ENCODE data around the gene NEO1.

NEO1 gene

DNA sequence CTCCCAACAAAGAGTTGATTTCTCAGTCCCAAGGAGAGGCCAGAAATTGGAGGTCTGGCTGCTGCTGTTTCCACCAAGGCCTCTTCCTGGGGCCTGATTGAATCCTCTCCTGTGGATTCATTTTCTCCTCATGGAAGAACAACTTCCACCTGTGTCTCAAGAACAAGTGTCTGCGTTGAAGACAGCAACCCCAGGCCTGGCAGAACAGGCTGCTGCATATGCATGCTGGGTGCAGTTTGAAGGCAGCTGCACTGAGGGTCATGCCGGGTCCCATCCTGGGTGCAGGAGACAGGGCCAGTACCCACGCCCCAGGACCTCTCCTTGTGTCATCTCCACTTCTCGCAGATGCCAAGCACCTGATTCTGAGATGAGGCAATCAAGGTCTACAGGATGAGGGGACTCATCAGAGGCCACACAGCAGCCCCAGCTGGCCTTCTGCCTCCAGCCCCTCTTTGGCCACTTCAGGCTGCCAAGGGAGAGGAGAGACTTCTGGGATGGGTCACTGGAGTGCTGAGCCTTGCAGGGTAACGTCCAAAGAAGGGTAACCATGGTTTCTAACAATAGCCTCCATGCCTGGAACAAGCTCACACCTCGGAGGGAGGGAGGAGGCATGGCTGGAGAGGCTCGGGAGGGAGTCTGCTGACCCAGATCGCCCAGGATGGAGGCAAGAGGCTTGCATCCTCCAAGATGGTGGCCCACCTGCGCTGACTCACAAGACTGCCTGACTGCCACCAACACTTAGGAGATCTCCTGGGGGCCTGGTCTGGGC lies 286.5 kb downstream of the NEO1 start:
- Histone ChIP-seq H3K4me1 (no peaks in the 10 kb centered on the region), H3K36me3 (no peaks in the 10 kb centered on the region), H3K27me3 (peaks cover 0 to 16% of the 10 kb centered on the region in 2 donors), H3K9me3 (peaks cover 0 to 3% (median 0%) of the 10 kb centered on the region in 3 donors), H3K27ac (no peak overlapping the region), H3K4me3 (no peak overlapping the region)
- intact Hi-C loops (cut with DNase I; ENCODE audit: low total_unique reads), result no loop called here
- no peak for DNase-seq
- TF ChIP-seq, protein P1, sequence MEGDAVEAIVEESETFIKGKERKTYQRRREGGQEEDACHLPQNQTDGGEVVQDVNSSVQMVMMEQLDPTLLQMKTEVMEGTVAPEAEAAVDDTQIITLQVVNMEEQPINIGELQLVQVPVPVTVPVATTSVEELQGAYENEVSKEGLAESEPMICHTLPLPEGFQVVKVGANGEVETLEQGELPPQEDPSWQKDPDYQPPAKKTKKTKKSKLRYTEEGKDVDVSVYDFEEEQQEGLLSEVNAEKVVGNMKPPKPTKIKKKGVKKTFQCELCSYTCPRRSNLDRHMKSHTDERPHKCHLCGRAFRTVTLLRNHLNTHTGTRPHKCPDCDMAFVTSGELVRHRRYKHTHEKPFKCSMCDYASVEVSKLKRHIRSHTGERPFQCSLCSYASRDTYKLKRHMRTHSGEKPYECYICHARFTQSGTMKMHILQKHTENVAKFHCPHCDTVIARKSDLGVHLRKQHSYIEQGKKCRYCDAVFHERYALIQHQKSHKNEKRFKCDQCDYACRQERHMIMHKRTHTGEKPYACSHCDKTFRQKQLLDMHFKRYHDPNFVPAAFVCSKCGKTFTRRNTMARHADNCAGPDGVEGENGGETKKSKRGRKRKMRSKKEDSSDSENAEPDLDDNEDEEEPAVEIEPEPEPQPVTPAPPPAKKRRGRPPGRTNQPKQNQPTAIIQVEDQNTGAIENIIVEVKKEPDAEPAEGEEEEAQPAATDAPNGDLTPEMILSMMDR (IDR thresholded peaks at IDR 0.05), result no peak

DNA sequence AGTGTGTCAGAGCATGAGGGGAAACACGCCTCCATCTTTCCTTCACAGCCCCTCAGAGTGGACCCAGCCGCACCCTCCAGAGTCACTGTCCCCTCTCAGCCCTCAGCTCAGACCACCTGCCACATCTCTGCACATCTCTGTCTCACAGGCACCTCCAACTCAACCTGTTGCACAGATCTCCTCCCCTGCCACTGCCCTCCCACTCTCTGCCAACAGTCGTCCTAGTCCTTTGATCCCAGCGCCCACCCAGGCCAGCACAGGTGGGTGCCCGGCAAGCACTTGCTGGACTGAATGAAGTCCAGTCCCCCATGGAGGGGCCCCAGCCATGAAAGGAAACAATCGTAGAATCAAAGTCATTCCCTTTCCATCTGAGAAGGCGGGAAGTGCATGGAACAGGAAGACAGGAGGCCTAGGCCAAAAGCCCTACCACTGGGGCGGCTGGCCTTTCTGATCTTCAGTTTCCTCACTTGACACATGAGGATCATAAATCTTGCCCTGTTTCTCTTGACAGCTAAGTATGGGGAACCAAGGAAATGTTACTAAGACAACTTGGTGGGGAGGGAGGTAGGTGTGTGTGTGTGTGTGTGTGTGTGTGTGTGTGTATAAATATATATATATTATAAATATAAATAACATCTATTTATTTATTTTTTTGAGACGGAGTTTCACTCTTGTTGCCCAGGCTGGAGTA lies 288.4 kb downstream of the NEO1 start:
- H3K4me3 ChIP-seq, result no peak overlapping the region
- H3K9me3 ChIP-seq, result peaks cover 0 to 3% (median 0%) of the 10 kb centered on the region in 3 donors
- no peaks in the 10 kb centered on the region for H3K4me1 ChIP-seq
- no peak for DNase-seq
- TF ChIP-seq, protein P1 (IDR thresholded peaks at IDR 0.05), result no peak
- no peak overlapping the region for H3K27ac ChIP-seq
- H3K36me3 ChIP-seq, result no peaks in the 10 kb centered on the region
- peaks cover 0 to 30% of the 10 kb centered on the region in 2 donors for H3K27me3 ChIP-seq
- intact Hi-C loops (cut with DNase I; ENCODE audit: low total_unique reads), result no loop called here

DNA sequence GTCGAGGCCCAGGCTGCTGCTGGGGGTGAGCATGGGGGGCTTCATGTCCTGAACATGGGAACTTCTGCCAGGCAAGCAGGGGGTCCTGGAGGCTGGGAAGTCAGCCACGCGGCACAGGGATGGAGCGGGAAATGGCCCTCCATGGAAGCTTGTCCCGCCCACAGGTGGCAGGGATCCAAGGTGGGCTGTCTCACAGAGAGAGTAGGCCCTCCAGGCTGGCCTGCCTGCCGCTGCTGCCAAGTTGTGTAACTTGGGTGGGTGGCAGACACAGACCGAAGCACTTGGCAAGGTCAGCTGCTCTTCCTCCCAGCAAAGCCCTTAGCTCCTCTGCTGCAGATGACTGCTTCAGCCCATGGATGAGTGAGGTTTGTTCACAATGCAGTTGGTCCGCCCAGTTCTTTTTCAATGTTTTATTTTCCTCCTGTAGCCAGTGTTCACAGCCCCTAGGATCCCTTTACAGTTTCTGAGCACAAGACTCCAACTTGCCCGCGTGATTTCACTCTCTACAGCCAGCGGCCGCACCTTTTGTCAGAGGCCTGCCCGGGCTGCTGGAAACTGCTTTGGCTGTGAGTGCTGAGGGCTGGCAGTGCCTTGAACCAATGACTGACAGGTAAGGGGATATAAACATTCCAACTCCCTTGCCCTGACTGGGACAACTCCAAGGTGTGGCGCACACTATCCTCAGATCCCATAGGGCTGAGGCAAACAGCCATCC lies 289.8 kb downstream of the NEO1 start:
- peaks cover 0 to 34% of the 10 kb centered on the region in 2 donors for H3K27me3 ChIP-seq
- H3K27ac ChIP-seq, result no peak overlapping the region
- no peak overlapping the region for H3K4me3 ChIP-seq
- no peaks in the 10 kb centered on the region for H3K4me1 ChIP-seq
- H3K36me3 ChIP-seq, result no peaks in the 10 kb centered on the region
- H3K9me3 ChIP-seq, result peaks cover 0 to 3% (median 0%) of the 10 kb centered on the region in 3 donors
- DNase-seq, result no peak
- TF ChIP-seq, protein P1 (IDR thresholded peaks at IDR 0.05), result no peak
- intact Hi-C loops (cut with DNase I; ENCODE audit: low total_unique reads), result no loop called here

DNA sequence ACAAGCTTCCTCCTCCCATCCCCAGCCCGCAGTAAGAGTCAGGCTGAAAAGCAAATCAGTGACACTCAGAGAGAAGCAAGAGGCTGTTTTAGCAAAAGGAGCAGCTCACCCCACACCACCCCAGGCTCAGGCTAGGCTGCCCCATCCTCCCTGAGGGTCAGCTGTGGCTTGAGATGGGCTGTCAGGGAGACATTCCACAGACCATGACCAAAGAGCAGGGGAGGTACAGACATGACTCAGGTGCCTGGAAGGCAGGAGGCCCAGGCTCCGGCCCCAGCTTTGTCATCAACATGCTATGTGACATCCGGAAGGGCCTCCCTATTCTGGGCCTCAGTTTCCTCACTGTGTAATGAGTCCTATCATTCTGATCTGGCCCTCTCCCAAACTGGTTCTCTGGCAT lies 291.8 kb downstream of the NEO1 start:
- H3K36me3 ChIP-seq, result no peaks in the 10 kb centered on the region
- no peak overlapping the region for H3K27ac ChIP-seq
- H3K4me3 ChIP-seq, result no peak overlapping the region
- TF ChIP-seq, protein P1 (IDR thresholded peaks at IDR 0.05), result no peak
- DNase-seq, result no peak
- intact Hi-C loops (cut with DNase I; ENCODE audit: low total_unique reads), result no loop called here
- H3K4me1 ChIP-seq, result no peaks in the 10 kb centered on the region
- H3K27me3 ChIP-seq, result peaks cover 0 to 40% of the 10 kb centered on the region in 2 donors
- peaks cover 0 to 3% (median 0%) of the 10 kb centered on the region in 3 donors for H3K9me3 ChIP-seq

DNA sequence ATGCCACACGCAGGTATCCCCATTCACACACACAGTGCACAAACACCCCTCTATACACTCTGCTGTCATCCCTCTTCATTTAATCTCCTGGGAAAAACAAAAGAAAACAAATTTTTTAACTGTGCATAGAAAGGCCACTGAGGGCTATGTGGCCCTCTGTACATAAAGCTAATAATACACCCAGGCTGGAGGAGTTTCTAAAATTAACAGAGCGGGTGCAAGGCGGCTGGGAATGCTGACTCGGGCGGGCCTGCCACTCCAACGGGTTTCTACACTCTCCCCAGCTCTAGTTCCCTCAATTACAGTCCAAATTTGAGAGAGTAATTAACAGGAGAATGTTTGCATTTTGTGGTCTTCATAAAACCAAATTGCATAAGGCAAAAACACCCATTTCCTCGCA lies 293.4 kb downstream of the NEO1 start:
- Histone ChIP-seq H3K4me1 (no peaks in the 10 kb centered on the region), H3K9me3 (peaks cover 0 to 3% (median 0%) of the 10 kb centered on the region in 3 donors), H3K4me3 (no peak overlapping the region), H3K27me3 (peaks cover 0 to 40% of the 10 kb centered on the region in 2 donors), H3K36me3 (no peaks in the 10 kb centered on the region), H3K27ac (no peak overlapping the region)
- intact Hi-C loops (cut with DNase I; ENCODE audit: low total_unique reads), result no loop called here
- TF ChIP-seq, protein P1 (IDR thresholded peaks at IDR 0.05), result no peak
- no peak for DNase-seq

Data from tibial artery (tissue), 4 donors.